Mucosa of stomach (tissue), 1 donor: ENCODE results near the gene FOXN3.

Experiments
- H3K27me3 ChIP-seq: one replicate; pipeline ENCODE4 v1.7.0; 2013; ENCODE audit warnings: mild to moderate bottlenecking, low read length; ENCODE audit not compliant: control insufficient read depth, insufficient read depth
- H3K36me3 ChIP-seq: one replicate; pipeline ENCODE4 v1.7.0; 2013; ENCODE audit warnings: low read length; ENCODE audit not compliant: control insufficient read depth, insufficient read depth
- H3K4me1 ChIP-seq: one replicate; pipeline ENCODE4 v1.7.0; 2013; ENCODE audit warnings: mild to moderate bottlenecking, low read length; ENCODE audit not compliant: control insufficient read depth, insufficient read depth
- H3K4me3 ChIP-seq: one replicate; pipeline ENCODE4 v1.7.0; 2013; ENCODE audit warnings: low read length
- H3K9ac ChIP-seq: one replicate; pipeline ENCODE4 v1.7.0; 2013; ENCODE audit warnings: mild to moderate bottlenecking, low read length, moderate library complexity
- H3K9me3 ChIP-seq: one replicate; pipeline ENCODE4 v1.7.0; 2013; ENCODE audit warnings: mild to moderate bottlenecking, low read length, moderate library complexity; ENCODE audit not compliant: control insufficient read depth
- donor health status: Pancreatic carcinoma.

FOXN3 gene

DNA sequence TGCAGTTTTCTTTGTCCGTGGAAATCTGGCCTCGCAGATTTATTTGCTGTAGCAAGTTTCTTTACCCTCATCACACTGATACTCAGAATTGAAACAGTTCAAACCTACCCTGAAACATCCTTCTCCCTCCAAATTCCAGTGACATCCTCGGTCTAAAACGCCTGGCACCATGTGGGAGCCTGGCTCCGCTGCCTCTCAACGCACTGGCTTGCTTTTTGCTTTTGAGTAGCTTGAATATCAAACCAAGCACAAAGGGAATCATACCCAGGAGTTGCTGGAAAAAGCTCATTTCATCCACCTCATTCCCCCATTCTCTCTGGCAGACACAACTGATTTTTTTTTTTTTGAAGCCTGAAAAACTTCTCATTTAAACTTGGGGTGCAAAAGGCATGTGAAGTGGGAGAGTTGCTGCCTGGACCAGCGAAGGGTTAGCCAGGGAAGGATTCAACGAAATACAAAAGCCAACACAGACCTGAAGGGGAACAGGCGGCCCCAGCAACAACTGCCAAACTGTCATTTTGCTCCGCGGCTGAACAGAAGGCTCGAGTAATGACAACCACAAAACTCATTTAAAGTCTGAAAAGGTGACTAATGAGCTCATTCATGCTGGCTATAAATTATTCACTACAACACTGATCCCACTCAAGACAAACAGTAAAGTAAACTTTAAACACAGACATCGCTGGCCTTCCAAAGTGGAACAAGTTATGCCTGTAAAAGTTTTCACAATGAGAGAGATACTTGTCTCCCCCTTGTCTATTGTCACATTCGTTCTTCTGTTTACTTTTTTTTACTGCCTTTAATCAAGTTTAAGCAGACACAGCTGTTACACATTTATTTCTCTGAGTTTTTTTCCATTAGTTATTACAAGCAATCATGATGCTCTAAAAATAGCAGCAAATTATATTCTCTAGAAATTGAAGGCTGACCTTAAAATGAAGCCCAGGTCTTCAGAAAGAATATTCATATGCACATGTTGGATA, 12.5 kb upstream of the FOXN3 start:
- peaks cover 15% of the 10 kb centered on the region for H3K4me1 ChIP-seq
- H3K27me3 ChIP-seq = no peaks in the 10 kb centered on the region
- no peaks in the 10 kb centered on the region for H3K36me3 ChIP-seq
- H3K4me3 ChIP-seq = no peak overlapping the region
- no peaks in the 10 kb centered on the region for H3K9me3 ChIP-seq
- peak overlapping the region; percentile 38 for H3K9ac ChIP-seq

DNA sequence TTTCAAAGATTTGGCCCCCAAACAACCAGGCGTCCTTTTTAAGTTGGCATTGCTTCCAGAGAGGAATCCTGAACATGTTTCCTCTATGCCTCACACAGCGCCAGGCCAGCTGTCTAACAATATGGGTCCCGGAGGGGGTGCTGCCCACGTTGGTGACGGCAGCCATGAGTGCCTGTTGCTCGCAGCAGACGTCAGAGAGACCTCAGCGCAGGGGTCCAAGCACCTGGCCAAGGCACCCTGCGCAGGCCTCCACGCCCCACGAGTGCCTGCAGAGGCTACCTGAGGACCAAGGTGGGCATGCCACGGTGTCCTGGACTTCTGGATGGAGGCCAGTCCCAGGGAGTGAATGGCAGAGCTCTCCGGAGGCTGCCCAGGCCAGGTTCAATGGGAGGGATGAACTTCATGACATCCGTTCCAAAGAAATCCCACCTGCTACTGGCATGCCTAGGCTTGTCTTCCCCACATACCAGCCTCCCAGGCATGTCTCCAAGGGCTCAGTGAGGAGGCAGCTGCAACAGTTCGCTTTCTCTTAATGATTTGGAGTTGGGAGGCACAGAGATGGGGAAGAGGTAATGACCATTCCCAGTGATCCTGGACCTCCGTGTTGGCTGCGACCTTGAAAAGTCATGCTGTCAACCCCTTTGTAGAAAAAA, 11.6 kb upstream of the FOXN3 start:
- no peaks in the 10 kb centered on the region for H3K36me3 ChIP-seq
- peaks cover 15% of the 10 kb centered on the region for H3K4me1 ChIP-seq
- no peaks in the 10 kb centered on the region for H3K9me3 ChIP-seq
- no peak overlapping the region for H3K9ac ChIP-seq
- H3K27me3 ChIP-seq = no peaks in the 10 kb centered on the region
- no peak overlapping the region for H3K4me3 ChIP-seq

- Histone ChIP-seq H3K4me1 (peaks cover 16% of the 10 kb centered on the region), H3K36me3 (no peaks in the 10 kb centered on the region), H3K9me3 (no peaks in the 10 kb centered on the region), H3K27me3 (no peaks in the 10 kb centered on the region), H3K4me3 (no peak overlapping the region), H3K9ac (no peak overlapping the region)
Measured at GRCh38 chr14:89428173-89428523, 11.1 kb upstream of the FOXN3 start.

DNA sequence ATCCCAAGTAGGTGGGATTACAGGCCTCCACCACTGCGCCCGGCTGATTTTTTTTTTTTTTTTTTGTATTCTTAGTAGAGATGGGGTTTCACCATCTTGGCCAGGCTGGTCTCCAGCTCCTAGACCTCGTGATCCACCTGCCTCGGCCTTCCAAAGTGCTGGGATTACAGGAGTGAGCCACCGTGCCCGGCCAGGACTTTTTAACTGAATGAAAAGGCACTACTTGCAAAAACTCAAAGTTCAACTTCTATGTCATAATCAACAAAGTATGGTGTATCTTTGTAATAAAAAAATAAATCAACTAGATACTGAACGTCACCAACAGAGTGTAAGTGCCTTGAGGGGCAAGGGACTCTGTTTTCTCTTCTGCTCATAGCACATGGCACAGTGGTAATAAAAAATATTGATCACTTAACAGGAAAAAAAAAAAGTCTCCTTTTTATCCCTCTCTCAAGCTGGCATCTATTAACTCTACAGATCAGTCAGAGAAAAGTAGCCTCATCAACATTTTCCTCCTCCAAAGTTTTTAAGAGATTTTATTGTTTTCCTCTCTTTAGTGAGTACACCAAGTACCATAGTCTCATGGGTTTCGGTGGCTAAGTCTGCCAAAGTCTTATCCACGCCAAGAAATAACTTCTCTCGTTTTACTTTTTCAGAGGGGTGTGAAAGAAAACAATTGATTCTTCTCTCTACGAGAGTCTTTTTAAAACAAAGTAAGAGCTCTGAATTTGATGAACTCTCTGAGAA, 10.6 kb upstream of the FOXN3 start:
- Histone ChIP-seq H3K4me1 (peaks cover 20% of the 10 kb centered on the region), H3K9ac (no peak overlapping the region), H3K4me3 (no peak overlapping the region), H3K27me3 (no peaks in the 10 kb centered on the region), H3K9me3 (no peaks in the 10 kb centered on the region), H3K36me3 (no peaks in the 10 kb centered on the region)

GRCh38 chr14:89425931-89426330, 8.9 kb upstream of the FOXN3 start:
- Histone ChIP-seq H3K9me3 (no peaks in the 10 kb centered on the region), H3K27me3 (no peaks in the 10 kb centered on the region), H3K9ac (no peak overlapping the region), H3K36me3 (no peaks in the 10 kb centered on the region), H3K4me3 (no peak overlapping the region), H3K4me1 (peaks cover 27% of the 10 kb centered on the region)

- Histone ChIP-seq H3K27me3 (no peaks in the 10 kb centered on the region), H3K4me3 (no peak overlapping the region), H3K36me3 (no peaks in the 10 kb centered on the region), H3K9me3 (no peaks in the 10 kb centered on the region), H3K9ac (no peak overlapping the region), H3K4me1 (peaks cover 32% of the 10 kb centered on the region)
Measured at GRCh38 chr14:89424241-89424640, 7.2 kb upstream of the FOXN3 start.

DNA sequence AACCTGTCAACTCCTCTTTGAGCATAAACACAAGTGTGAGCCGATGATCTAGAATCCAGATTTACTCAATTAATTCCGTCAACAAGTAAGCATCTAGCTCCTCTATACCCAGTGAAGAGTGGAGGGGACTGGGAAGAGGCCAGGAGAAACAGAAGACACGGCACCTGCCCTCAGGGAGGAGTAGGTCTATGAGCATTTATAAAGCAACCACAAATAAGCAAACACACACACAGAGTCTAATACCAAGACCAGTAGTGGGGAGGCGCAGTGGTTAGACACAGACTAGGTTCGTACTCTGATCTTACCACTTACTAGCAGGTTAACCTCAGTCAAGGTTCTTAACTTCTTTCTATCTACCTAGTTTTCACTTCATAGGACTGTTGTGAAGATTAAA, 5.9 kb upstream of the FOXN3 start:
- peaks cover 37% of the 10 kb centered on the region for H3K4me1 ChIP-seq
- H3K9ac ChIP-seq = peak overlapping the region; percentile 9

DNA sequence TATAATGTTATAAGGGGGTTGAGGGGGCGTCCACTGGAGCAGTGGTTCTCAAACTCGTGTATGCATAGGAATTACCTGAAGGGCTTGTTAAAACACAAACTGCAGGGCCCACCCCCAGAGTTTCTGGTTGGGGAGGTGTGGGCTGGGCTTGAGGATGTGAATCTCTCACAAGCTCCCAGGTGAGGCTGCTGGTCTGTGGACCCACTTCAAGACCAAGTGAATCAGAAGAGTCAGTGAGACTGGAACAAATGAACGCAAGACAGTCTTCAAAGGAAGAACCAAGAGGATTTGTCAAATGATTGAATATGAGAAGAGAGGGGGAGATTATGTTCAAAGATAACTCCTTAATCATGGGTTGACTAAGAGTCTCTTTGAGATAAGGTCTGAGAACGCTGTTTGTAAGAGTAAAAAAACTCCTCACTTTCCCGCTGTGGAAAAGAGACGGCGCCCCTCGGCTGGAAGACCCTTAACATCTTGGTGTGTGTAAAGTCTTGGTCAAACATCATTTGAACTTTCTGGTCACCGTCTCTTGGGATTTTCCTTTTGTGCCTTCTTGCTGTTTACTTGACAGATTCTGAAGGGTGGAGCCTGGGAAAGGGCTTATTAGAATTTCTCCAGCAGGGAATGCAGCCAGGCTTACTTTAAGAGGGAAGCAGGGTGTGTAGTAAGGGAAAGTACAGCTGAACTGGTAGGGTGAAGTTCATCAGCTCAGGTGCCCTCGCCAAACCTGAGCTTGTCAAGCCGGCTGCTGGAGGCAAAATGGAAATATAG, 5.3 kb upstream of the FOXN3 start:
- Histone ChIP-seq H3K27me3 (no peaks in the 10 kb centered on the region), H3K36me3 (no peaks in the 10 kb centered on the region), H3K4me1 (peaks cover 40% of the 10 kb centered on the region), H3K9me3 (no peaks in the 10 kb centered on the region), H3K4me3 (no peak overlapping the region), H3K9ac (peak overlapping the region; percentile 9)

More for the DNA sequence above, 5.9 kb upstream of the FOXN3 start:
- H3K4me3 ChIP-seq = no peak overlapping the region
- H3K36me3 ChIP-seq = no peaks in the 10 kb centered on the region
- no peaks in the 10 kb centered on the region for H3K27me3 ChIP-seq
- no peaks in the 10 kb centered on the region for H3K9me3 ChIP-seq

- no peaks in the 10 kb centered on the region for H3K9me3 ChIP-seq
- no peaks in the 10 kb centered on the region for H3K36me3 ChIP-seq
- H3K4me3 ChIP-seq = no peak overlapping the region
- H3K4me1 ChIP-seq = peaks cover 40% of the 10 kb centered on the region
- no peak overlapping the region for H3K9ac ChIP-seq
- H3K27me3 ChIP-seq = no peaks in the 10 kb centered on the region
Measured at GRCh38 chr14:89420502-89420901, 3.5 kb upstream of the FOXN3 start.

DNA sequence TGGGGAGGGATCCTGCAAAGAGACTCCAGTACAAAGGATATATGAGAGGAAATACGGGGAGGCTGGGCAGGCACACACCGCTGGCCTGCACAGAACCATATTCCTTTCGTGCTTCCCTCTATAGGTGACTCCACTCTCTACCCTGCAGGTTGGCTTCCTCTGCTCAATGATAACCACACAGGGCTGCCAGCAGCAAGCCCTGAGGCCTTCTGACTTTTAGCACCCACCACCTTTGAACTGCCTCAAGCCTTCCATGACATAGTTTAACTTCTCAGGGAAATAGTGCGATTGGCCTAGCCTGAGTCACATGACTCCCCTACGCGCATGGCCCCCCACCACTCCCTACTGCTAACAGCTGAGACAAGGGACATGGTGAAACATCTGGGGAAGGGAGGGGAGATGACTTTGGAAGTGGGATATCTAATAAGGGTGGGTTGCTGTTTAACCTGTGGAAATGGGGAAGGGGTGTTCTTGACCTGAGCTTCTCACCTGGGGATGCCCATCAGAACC, 3.0 kb upstream of the FOXN3 start:
- Histone ChIP-seq H3K27me3 (no peaks in the 10 kb centered on the region), H3K9me3 (no peaks in the 10 kb centered on the region), H3K4me1 (peaks cover 45% of the 10 kb centered on the region), H3K4me3 (no peak overlapping the region), H3K36me3 (no peaks in the 10 kb centered on the region), H3K9ac (no peak overlapping the region)

GRCh38 chr14:89418976-89419375, 1.9 kb upstream of the FOXN3 start:
- H3K4me1 ChIP-seq = peaks cover 54% of the 10 kb centered on the region
- H3K27me3 ChIP-seq = no peaks in the 10 kb centered on the region
- H3K36me3 ChIP-seq = no peaks in the 10 kb centered on the region
- no peaks in the 10 kb centered on the region for H3K9me3 ChIP-seq
- no peak overlapping the region for H3K9ac ChIP-seq
- H3K4me3 ChIP-seq = no peak overlapping the region
